ENCODE results near the gene KCNJ4. TPM values are rescaled to one million over a fixed set of nuclear protein-coding genes. Genes with fewer than 3 reads are reported as not detected.
A peak's percentile ranks its signal among the peaks of the same experiment; 100 is the strongest.

The KCNJ4 gene
- polyA plus RNA-seq, 2 of the 4 experiments (the other 2 are of a cell fraction): 0.12 TPM; not detected in 1

DNA sequence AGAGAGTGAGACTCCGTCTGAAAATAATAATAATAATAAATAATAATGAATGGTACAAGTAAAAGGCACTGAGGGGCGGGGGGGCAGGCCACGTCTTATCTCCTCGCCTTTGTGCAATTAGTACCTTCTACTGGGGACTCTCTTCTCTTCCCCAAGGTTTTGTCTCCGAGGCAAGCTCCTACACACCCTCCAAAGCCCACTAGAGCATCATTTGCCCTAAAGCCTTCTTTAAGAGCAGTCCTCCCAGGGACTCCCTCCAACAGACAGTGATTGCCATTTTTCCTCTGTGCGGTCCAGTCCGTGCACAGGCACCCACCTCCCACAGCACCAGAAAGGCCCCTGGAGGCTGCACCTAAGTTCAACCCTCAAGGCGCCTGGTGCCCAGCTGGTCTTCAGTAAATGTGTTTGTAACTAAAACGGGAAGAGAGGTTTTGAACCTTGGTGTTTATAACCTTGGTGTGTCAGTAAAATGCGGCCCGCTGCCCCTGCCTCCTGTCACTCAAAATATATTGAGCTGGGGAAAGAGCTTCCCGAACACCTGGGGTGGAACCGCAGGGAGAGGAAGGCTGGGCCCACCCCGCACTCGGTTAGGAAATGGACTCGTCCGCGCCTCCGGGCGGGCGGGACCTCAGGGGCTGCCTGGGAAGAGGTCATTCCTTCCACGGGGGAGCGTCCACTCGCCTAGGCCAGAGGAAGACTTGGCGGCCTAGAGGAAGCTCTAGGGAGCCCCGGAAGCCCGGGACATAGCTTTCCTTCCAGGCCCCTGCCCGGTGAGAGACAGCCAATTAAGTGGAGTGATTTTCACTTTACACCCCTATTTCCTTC lies 8.2 kb upstream of the KCNJ4 start:
- no peak overlapping the region for H3K4me2 ChIP-seq
- DNase-seq (ENCODE audit: low read depth in 1 of 2, low spot score in 1 of 2): no peak
- H3K4me3 ChIP-seq: no peak overlapping the region
- WGBS (ENCODE audit: missing lambda C conversion rate): 87% methylated on average over 26 of the region's 28 CpGs
- H3K4me1 ChIP-seq: peaks cover 7% of the 10 kb centered on the region; the same call in 2 of the 3 replicates
- ATAC-seq: no peak
- CTCF ChIA-PET: no interaction called here
- H3K9me3 ChIP-seq: no peaks in the 10 kb centered on the region
- no peak for FAIRE-seq
- no peak overlapping the region for H3K27ac ChIP-seq
- TF ChIP-seq, protein P1, sequence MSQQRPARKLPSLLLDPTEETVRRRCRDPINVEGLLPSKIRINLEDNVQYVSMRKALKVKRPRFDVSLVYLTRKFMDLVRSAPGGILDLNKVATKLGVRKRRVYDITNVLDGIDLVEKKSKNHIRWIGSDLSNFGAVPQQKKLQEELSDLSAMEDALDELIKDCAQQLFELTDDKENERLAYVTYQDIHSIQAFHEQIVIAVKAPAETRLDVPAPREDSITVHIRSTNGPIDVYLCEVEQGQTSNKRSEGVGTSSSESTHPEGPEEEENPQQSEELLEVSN (IDR thresholded peaks at IDR 0.05; ENCODE audit: borderline replicate concordance, low read depth): no peak
- TF ChIP-seq NR3C1 (IDR thresholded peaks at IDR 0.05) (no peak), GATA3 (IDR thresholded peaks at IDR 0.05; ENCODE audit: borderline replicate concordance) (no peak), HDAC2 (IDR thresholded peaks at IDR 0.05) (no peak), RCOR1 (IDR thresholded peaks at IDR 0.05; ENCODE audit: low read depth, low read length) (no peak), TP53 (CRISPR knock-in tag; IDR thresholded peaks at IDR 0.05) (no peak), ZSCAN20 (CRISPR knock-in tag; IDR thresholded peaks at IDR 0.05) (no peak), ZFP36 (IDR thresholded peaks at IDR 0.05; ENCODE audit: borderline replicate concordance, partially characterized antibody) (no peak), NPAS2 (CRISPR knock-in tag; IDR thresholded peaks at IDR 0.05; ENCODE audit: borderline replicate concordance) (no peak), FOSL2 (IDR thresholded peaks at IDR 0.05) (no peak), FOSL2 (CRISPR knock-in tag; IDR thresholded peaks at IDR 0.05) (no peak), EP300 (IDR thresholded peaks at IDR 0.05) (no peak), HOXB13 (CRISPR knock-in tag; IDR thresholded peaks at IDR 0.05; ENCODE audit: low read depth) (no peak)
- TF ChIP-seq, protein P2, sequence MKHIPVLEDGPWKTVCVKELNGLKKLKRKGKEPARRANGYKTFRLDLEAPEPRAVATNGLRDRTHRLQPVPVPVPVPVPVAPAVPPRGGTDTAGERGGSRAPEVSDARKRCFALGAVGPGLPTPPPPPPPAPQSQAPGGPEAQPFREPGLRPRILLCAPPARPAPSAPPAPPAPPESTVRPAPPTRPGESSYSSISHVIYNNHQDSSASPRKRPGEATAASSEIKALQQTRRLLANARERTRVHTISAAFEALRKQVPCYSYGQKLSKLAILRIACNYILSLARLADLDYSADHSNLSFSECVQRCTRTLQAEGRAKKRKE (CRISPR knock-in tag; IDR thresholded peaks at IDR 0.05; ENCODE audit: low read depth): no peak
- POLR2A ChIA-PET: no interaction called here

DNA sequence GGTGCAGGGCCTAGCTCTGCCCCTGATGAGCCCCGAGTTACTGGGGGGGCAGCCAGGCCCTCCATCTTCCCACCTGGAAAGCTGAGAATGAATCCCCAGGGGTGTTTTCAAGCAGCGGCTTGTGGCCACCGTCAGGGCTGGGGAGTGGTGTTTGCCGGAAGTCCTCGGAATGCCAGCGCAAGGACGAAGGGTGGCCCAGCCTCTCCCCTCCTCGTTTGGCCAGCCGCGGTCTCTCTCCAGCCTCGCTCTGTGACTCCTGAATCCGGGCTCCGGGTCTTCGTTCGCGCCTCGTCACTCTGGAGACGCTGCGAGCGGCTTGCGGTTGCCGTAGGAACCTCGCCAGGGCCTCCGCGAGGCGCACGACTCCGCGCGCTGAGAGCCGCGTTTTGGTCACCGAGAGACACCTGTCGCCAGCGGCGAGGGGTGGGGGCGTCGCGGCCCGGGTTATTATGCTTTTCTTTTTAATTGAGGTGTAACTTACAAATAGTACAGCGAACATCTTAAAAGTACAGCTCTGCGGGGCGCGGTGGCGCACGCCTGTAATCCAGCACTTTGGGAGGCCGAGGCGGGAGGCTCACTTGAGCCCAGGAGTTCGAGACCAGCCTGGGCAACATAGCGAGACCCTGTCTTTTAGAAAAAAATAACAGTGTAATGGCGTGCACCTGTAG lies 6.5 kb upstream of the KCNJ4 start:
- H3K9me3 ChIP-seq: no peaks in the 10 kb centered on the region
- TF ChIP-seq, protein P3, sequence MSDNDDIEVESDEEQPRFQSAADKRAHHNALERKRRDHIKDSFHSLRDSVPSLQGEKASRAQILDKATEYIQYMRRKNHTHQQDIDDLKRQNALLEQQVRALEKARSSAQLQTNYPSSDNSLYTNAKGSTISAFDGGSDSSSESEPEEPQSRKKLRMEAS (IDR thresholded peaks at IDR 0.05): peak; percentile 74
- TF ChIP-seq, protein P1 (IDR thresholded peaks at IDR 0.05; ENCODE audit: borderline replicate concordance, low read depth): peak; percentile 79
- no peak for TF ChIP-seq MAZ (IDR thresholded peaks at IDR 0.05; ENCODE audit: borderline replicate concordance, low read depth, low read length)
- peak overlapping the region; percentile 75 for H3K4me2 ChIP-seq
- peak; percentile 76 to 87 for ATAC-seq
- peaks cover 4% of the 10 kb centered on the region; the same call in 1 of the 3 replicates for H3K4me1 ChIP-seq
- 26% methylated on average over 27 of the region's 51 CpGs for WGBS (ENCODE audit: missing lambda C conversion rate)
- ChIA-PET CTCF (interaction anchor here (1.4 kb wide), 1 partner anchor 10 kb away, joined by 4 read pairs; no protein-coding TSS in a partner anchor), POLR2A (interaction anchor here (0.5 kb wide), 1 partner anchor 31 kb away, joined by 6 read pairs; no protein-coding TSS in a partner anchor)
- peak; percentile 47 to 81 for DNase-seq (ENCODE audit: low read depth in 1 of 2, low spot score in 1 of 2)
- 0 out of 3 replicates have a peak overlapping the region, but pooled peaks have one; percentile 19 for H3K4me3 ChIP-seq
- FAIRE-seq: no peak
- peak overlapping the region in 1 of 2 experiments; percentile 71; a peak in 3 of 6 replicates for H3K27ac ChIP-seq

DNA sequence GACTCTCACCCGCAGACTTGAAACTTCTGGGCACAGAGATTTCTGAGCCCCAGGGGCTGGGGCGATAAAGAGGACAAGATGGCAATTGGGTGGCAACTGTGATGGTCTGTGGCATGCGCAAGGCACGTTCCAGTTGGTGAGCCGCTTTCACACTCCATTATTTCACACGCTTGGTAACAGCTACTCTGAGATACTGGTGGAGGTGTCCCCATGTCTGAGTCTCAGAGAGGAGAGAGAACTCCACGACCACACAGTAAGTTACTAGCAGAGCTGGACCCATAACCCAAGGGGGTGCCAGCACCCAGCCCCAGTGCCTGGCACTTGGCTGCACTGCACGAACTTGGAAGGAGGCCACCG lies 6.0 kb upstream of the KCNJ4 start:
- peak; percentile 49; a peak in 5 of 6 replicates for ATAC-seq
- Histone ChIP-seq H3K4me3 (no peak overlapping the region), H3K4me2 (peak overlapping the region; percentile 75), H3K27ac (peak overlapping the region in 1 of 2 experiments; percentile 71; a peak in 3 of 6 replicates), H3K4me1 (peaks cover 4% of the 10 kb centered on the region; the same call in 1 of the 3 replicates), H3K9me3 (no peaks in the 10 kb centered on the region)
- ChIA-PET CTCF (interaction anchor here (1.4 kb wide), 1 partner anchor 10 kb away, joined by 4 read pairs; no protein-coding TSS in a partner anchor), POLR2A (no interaction called here)
- 68% methylated on average over 7 of the region's 9 CpGs for WGBS (ENCODE audit: missing lambda C conversion rate)
- DNase-seq (ENCODE audit: low read depth in 1 of 2, low spot score in 1 of 2): no peak
- TF ChIP-seq PHF8 (IDR thresholded peaks at IDR 0.05; ENCODE audit: borderline replicate concordance, low read depth) (no peak), ZSCAN20 (CRISPR knock-in tag; IDR thresholded peaks at IDR 0.05) (no peak), NFE2L2 (conservative IDR thresholded peaks at IDR 0.05; ENCODE audit: low read length) (no peak), EP300 (IDR thresholded peaks at IDR 0.05) (no peak)
- FAIRE-seq: no peak

Measured in A549 (cell line).